ENCODE results near the gene HOXA7. TPM values are rescaled to one million over a fixed set of nuclear protein-coding genes. Genes with fewer than 3 reads are reported as not detected.

The HOXA7 gene
- total RNA-seq, 1 experiment from 2014 or later, result not detected

- ChIA-PET CTCF (interaction anchor here (0.6 to 1.0 kb wide), 2 partner anchors 19 to 320 kb away, joined by 3 read pairs; no protein-coding TSS in a partner anchor), POLR2A (ENCODE audit: unreplicated experiment) (no interaction called here)
- Histone ChIP-seq H3F3A (ENCODE audit: insufficient read depth, low read depth) (peaks cover 12% of the 10 kb centered on the region; the same call in 1 of the 2 replicates), H3K79me2 (ENCODE audit: low read depth) (no peaks in the 10 kb centered on the region), H4K20me1 (ENCODE audit: insufficient read depth) (no peaks in the 10 kb centered on the region), H3K4me2 (no peak overlapping the region), H3K9me3 (ENCODE audit: insufficient read depth, low read depth) (no peaks in the 10 kb centered on the region), H2AFZ (no peak overlapping the region), H3K27ac (no peak overlapping the region), H3K4me3 (no peak overlapping the region), H3K4me1 (replicated peaks; ENCODE audit: insufficient read depth) (no peaks in the 10 kb centered on the region), H3K27me3 (ENCODE audit: insufficient read depth, low read depth) (no peaks in the 10 kb centered on the region), H3K9me2 (ENCODE audit: insufficient read depth) (no peaks in the 10 kb centered on the region), H3K36me3 (ENCODE audit: low read depth) (no peaks in the 10 kb centered on the region)
- intact Hi-C loops (cut with micrococcal nuclease; ENCODE audit: unreplicated experiment), result no loop called here
- DNase-seq, result no peak
- no peak for TF ChIP-seq CTCF (conservative IDR thresholded peaks at IDR 0.05)
- no peak for TF ChIP-seq EZH2 (IDR thresholded peaks at IDR 0.05; ENCODE audit: low read depth)
- no TSS peak for BruUV-seq (replicated peaks)
Observed at GRCh38 chr7:27176962-27177794, 20.7 kb upstream of the HOXA7 start.

- H2AFZ ChIP-seq, result no peak overlapping the region
- no peak for DNase-seq
- H3K27me3 ChIP-seq (ENCODE audit: insufficient read depth, low read depth), result no peaks in the 10 kb centered on the region
- no TSS peak for BruUV-seq (replicated peaks)
- ChIA-PET CTCF (interaction anchor here (0.6 to 1.0 kb wide), 3 partner anchors 20 to 320 kb away, joined by 3 to 8 read pairs (median 3); no protein-coding TSS in a partner anchor), POLR2A (ENCODE audit: unreplicated experiment) (no interaction called here)
- no peaks in the 10 kb centered on the region for H3K4me1 ChIP-seq (replicated peaks; ENCODE audit: insufficient read depth)
- no peaks in the 10 kb centered on the region for H3K36me3 ChIP-seq (ENCODE audit: low read depth)
- H3K4me2 ChIP-seq, result no peak overlapping the region
- no peak overlapping the region for H3K27ac ChIP-seq
- H3K9me3 ChIP-seq (ENCODE audit: insufficient read depth, low read depth), result no peaks in the 10 kb centered on the region
- intact Hi-C loops (cut with micrococcal nuclease; ENCODE audit: unreplicated experiment), result no loop called here
- H3K4me3 ChIP-seq, result no peak overlapping the region
- TF ChIP-seq CTCF (conservative IDR thresholded peaks at IDR 0.05), result no peak
- TF ChIP-seq EZH2 (IDR thresholded peaks at IDR 0.05; ENCODE audit: low read depth), result no peak
- H3F3A ChIP-seq (ENCODE audit: insufficient read depth, low read depth), result peaks cover 12% of the 10 kb centered on the region; the same call in 1 of the 2 replicates
- no peaks in the 10 kb centered on the region for H4K20me1 ChIP-seq (ENCODE audit: insufficient read depth)
- H3K9me2 ChIP-seq (ENCODE audit: insufficient read depth), result no peaks in the 10 kb centered on the region
- H3K79me2 ChIP-seq (ENCODE audit: low read depth), result no peaks in the 10 kb centered on the region
Observed at GRCh38 chr7:27176524-27176845, 20.0 kb upstream of the HOXA7 start.

- Histone ChIP-seq H3K4me1 (replicated peaks; ENCODE audit: insufficient read depth) (peaks cover 3% of the 10 kb centered on the region), H3K4me3 (no peak overlapping the region), H3K79me2 (ENCODE audit: low read depth) (no peaks in the 10 kb centered on the region), H2AFZ (no peak overlapping the region), H3F3A (ENCODE audit: insufficient read depth, low read depth) (peaks cover 12% of the 10 kb centered on the region; the same call in 1 of the 2 replicates), H3K9me3 (ENCODE audit: insufficient read depth, low read depth) (no peaks in the 10 kb centered on the region), H3K27ac (no peak overlapping the region), H3K9me2 (ENCODE audit: insufficient read depth) (no peaks in the 10 kb centered on the region), H3K36me3 (ENCODE audit: low read depth) (no peaks in the 10 kb centered on the region), H3K27me3 (ENCODE audit: insufficient read depth, low read depth) (no peaks in the 10 kb centered on the region), H3K4me2 (no peak overlapping the region), H4K20me1 (ENCODE audit: insufficient read depth) (no peaks in the 10 kb centered on the region)
- BruUV-seq (replicated peaks), result no TSS peak
- ChIA-PET POLR2A (ENCODE audit: unreplicated experiment) (no interaction called here), CTCF (interaction anchor here (0.5 to 1.0 kb wide), 4 partner anchors 20 to 494 kb away, joined by 3 to 8 read pairs (median 3); no protein-coding TSS in a partner anchor)
- TF ChIP-seq CTCF (conservative IDR thresholded peaks at IDR 0.05) (no peak), EZH2 (IDR thresholded peaks at IDR 0.05; ENCODE audit: low read depth) (no peak)
- intact Hi-C loops (cut with micrococcal nuclease; ENCODE audit: unreplicated experiment), result no loop called here
- DNase-seq, result no peak
Observed at GRCh38 chr7:27175626-27176523, 19.4 kb upstream of the HOXA7 start.
